NCI-H748 treated with DMSO at 0.1 percent for 48 hours (cell line): Measurements from ENCODE around the gene TRIB2.

Source experiments
- DNase-seq: peaks from one replicate; lab custom pipeline; 2025; lab: John Stamatoyannopoulos, UW

The TRIB2 gene

DNA sequence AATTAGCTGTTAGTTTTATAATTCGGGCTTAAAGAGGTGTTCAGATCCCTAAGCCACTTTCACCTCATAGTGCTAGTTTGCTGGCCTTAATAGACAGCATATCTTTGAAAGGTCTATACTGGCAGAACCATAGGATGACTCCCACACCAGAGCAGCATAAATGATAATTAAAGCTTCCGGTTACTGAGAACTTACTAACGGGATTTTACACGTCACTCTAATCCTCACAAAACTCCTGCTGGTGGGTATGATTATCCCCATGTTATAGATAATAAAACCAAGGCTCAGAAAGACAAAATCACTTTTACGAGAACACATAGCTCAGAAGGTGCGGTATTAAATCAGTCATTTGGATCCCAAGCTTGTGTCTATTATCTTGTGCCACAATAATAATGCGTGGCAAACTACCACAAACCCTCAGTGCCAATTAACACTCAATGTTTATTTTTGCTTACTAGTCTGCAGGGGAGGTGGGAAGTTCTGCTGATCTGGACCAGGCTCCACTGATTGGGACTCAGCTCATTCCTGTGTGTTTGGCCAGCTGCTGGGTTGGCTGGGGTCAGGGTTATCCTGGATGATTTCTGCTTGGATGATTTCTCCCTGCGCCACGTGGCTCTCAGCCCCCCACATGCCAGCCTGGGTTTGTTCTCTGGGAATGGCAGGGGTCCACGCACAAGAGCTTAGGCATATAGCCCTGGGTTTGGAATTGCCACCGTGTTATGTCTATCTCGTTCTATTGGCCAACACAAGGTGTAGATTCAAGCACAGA is 62.3 kb downstream of the TRIB2 start:
- no peak for DNase-seq

DNA sequence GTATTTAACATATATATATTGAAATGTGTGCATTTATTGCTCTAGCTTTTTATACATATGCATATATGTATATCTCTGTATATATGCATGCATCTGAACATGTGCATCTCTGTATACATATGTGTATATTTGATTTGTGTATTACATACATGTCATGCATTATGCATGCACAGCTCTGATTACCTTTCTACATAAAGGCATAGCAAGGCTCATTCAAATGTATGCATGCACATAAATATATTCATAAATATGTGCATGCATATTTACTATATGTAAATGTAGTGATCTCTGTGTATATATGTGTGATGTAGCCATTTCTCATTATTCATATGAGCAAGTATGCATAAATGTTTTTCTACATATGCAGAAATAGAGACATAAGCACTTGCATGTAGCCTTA is 64.6 kb downstream of the TRIB2 start:
- no peak for DNase-seq

DNA sequence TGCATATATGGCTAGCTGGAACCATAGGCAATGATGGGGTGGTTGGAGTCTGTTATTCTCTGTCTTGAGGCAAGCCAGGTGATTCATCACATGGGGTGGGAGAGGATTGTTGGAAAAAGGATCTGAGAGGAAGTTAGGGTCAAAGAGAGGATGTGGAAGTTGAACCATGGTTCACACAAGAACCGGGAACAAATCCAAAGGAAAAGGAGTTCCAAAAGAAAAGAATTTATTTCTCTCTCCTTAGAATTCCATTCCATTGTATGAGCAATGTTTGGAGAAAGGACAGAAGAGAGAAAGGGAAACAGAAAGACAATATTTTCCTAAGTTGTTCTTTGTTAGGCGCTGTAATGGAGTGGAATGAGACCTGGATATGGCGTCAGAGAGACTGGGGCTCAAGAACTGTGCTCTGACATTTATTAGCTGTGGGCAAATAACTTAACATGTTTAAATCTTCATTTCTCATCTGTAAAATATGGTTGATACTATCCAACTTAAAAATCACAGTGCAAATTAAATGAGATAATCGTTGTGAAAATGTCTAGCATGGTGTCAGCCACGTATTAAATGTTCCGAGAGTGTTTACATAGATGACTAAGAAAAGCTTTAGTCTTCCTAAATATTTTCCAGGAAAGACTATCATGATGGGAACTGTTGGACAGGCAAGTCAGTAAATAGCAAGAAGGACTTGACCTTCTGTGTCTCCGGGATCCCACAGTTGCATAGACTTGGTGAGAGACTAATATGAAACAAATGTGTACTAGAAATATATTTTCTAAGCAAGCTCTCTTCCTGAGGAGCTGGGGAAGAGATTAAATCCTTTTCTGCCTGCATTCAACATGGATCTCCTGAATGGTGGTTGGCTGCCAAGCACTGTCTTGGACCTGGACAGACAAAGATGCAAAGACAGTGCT is 71.4 kb downstream of the TRIB2 start:
- no peak for DNase-seq

DNA sequence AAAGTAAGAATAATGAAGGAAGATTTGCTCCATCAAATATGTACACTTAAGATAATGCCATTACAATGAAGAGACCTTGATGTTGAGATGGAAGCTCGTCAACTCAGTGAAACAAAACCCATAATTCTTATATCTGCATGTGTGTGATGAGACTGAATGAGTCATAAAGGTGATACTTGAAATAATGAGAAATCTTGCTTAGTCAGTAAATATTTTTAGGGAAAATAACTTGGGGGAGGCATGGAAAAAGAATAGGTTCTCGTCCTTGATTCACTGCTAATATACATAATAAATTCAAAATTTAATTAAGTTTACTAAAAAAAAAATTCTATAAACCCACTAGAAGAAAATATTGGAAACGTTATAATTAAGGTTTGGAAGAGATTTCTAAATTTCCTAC is 75.2 kb downstream of the TRIB2 start:
- no peak for DNase-seq
